Measurements from ENCODE around the gene RFX1.

The RFX1 gene

DNA sequence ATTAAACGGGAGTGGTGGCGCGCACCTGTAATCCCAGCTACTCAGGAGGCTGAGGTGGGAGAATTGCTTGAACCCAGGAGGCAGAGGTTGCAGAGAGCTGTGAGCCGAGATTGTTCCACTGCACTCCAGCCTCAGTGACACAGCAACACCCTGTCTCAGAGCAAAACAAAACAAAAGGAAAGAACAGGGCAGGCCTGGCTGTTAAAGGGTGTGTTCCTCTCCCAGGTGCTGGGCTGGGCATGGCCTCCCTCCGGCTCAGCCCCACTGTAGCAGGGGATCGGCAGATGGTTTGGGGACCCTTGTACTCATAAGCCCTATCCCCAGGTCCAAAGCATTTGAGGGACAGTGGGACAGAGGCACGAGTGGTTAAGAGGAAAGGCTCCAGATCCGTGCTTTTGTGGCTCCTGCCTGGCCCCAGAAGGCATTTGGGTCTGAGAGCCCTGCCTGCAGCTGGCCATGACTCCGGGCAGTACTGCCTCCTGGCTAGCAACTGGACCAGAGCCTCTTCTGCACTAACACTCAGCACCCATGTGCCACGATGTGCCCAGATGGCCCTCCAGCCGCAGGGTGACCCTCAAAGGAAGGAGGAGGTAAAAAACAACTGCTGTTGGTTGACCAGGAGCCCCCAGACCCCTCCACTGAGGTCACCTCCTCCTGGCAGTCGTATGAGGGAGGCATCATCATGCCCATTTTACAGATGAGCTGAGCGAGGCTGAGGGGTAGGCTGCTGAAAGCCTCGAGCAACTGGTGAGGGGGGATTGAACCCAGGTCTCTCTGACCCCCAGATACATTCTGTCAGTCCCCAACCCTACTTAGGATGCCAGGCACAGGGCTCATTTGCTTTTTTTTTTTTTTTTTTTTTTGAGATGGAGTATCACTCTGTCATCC lies 10.0 kb downstream of the RFX1 start:
- DNase-seq: no peak

DNA sequence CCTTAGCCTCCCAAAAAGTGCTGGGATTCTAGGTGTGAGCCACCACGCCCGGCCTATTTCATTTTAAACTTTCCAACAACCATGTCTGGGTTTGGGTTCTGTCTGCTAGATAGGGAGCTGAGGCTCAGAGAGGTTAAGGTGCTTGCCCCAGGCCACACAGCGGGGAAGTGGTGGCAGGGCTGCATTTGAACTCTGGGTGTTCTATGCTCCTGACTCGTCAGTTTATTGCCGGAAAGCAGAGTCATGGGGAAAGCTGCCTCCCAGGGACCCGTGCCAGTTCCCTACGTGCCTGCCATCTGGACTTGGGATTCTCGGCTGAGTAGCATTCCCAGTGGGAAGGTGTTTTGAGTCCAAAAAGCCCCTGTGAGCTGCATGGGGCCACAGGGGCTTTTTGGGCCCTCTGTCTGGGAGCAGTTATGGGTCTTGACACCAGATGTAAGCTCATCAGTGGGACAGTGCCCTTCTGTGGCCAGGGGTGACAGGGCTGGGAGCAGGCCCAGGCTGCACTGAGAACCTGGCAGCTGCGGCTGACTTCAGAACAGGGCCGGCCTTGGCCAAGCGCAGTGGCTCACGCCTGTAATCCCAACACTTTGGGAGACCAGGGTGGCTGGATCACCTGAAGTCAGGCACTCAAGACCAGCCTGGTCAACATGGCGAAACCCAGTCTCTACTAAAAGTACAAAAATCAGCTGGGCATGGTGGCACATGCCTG lies 10.9 kb downstream of the RFX1 start:
- DNase-seq: no peak

- DNase-seq: no peak
Observed at GRCh38 chr19:13993590-13994300, 12.4 kb downstream of the RFX1 start.

GRCh38 chr19:13992025-13992424 lies 14.1 kb downstream of the RFX1 start:
- no peak for DNase-seq

GRCh38 chr19:13990085-13990484 lies 16.0 kb downstream of the RFX1 start:
- no peak for DNase-seq

DNA sequence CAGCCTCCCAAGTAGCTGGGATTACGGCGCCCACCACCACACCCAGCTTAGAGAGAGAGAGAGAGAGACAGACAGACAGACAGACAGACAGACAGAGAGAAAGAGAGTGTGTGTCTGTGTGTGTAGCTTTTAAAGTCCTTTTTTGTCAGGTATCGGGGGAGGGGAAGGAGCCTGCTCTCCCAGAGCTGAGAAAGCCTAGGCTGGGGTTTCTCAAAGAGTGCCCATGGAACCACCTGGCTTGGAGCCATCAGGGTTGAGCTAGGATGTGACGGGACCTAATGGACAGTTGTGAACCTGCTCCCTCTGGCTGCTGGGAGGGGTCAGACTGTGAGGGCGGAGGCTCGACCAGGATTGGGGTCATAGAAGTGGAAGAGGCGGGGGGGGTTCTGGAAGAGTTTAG lies 16.6 kb downstream of the RFX1 start:
- DNase-seq: no peak

DNA sequence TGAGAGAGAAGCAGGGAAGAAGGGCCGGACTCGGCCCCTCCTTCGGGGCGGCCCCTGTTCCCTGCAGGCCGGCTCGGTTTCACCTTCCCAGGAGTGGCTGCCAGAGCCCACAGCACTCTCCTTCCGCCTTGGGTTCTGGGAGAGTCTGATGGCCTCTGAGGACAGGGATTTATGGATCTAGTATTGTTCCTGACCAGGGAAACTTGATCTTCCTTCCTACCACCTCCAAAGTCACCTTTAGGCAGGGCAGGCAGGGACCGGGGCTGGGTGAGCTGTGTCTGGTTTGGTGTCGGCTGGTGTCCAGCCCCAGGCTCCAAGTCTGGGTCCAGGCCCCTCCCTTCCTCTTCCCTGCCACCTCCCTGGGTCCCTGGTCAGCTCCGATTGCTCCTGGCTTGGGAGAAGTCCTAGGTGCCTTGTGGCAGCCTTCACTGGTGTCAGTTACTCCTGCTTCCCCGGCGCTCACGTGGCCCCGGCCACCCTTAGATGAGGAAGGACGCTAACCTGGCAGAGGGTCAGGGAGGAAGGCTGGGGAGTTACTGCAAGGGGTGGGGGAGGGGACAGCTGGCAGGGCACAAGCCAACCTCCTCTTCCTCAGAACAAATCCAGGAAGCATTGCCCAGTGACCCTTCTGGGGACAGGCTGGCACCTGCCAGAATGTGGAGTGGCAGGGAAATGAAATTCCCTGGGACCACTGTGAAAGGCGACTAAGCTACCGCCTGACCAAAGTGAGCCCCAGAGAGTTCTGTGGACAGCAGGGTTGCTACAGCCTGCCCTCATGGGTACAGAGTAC lies 18.8 kb downstream of the RFX1 start:
- no peak for DNase-seq

- DNase-seq: peak; percentile 99
Observed at GRCh38 chr19:13986348-13986904, 19.7 kb downstream of the RFX1 start.

GRCh38 chr19:13985771-13986347 lies 20.3 kb downstream of the RFX1 start:
- no peak for DNase-seq

- peak; percentile 72 for DNase-seq
Observed at GRCh38 chr19:13984875-13985741, 21.0 kb downstream of the RFX1 start.

DNA sequence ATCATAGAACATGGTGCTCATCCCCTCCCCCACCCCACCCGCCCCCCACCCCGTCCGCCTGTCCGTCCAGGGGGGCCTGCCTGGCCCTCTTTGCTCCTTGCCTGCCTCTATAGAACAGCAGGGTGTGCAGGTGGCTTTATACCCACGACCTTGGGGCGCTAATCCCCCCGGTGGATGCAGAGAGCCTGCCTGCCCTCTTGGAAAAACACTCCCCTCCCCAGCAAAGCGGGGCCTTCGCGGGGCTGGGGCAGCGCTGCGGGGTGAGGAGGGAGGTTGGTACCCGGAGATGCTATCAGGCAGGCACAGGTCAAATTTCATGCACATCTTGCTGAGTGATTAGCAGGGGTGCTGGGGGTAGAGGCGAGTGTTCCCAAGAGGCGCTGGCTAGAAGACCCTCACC lies 21.9 kb downstream of the RFX1 start:
- DNase-seq: no peak

GRCh38 chr19:13983213-13983889 lies 22.8 kb downstream of the RFX1 start:
- DNase-seq: peak; percentile 70

GRCh38 chr19:13982773-13983172 lies 23.3 kb downstream of the RFX1 start:
- no peak for DNase-seq

GRCh38 chr19:13981988-13982501 lies 24.1 kb downstream of the RFX1 start:
- DNase-seq: no peak

DNA sequence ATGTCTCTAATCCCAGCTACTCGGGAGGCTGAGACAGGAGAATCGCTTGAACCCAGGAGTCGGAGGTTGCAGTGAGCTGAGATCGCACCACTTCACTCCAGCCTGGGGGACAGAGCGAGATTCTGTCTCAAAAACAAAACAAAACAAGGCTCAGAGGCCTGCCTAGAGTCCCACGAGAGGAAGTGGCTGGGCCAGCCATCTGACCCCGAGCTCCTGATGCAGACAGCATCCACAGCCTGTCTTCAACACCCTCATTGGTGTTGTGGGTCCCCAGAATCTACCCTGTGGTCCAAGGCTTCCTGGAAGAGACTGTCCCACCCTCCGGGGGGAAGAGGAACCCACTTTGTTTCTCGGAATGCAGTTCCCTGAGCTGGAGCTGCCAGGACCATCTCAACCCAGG lies 24.7 kb downstream of the RFX1 start:
- DNase-seq: no peak

DNA sequence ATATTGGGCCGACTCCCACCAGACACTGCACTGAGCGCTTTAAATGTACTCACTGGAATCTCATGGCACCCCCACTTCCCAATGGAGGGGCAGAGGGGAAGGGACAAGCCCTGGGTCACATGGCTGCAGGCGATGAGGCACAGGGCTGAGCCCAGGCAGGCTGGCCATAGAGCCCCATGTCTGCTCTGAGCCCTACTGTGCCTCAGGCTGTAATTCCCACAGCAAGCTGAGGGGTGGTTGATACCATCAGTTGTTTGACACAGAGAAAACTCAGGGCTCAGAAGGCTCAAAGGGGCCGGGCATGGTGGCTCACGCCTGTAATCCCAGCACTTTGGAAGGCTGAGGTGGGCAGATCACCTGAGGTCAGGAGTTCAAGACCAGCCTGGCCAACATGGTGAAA lies 25.1 kb downstream of the RFX1 start:
- no peak for DNase-seq

DNA sequence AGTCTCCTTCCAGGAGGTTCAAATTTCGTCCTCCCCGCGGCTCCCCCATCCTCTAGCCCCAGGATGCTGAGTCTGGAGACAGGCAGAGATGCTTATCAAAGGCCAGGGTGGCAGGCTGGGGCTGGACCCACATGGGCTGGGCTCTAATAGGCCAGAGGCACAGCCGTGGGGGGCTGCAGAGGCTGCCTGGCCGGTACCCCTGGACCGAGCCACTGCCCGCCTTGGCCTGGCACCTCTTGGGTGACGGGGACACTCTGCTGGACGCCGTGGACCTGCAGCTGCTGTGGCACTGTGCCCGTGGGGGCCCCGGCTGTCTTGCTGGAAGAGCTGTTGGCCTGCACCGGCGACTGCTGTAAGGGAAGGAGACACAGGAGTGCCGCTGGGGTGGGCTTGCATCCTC lies 25.8 kb downstream of the RFX1 start:
- DNase-seq: no peak

GRCh38 chr19:13979686-13980085 lies 26.4 kb downstream of the RFX1 start:
- no peak for DNase-seq

DNA sequence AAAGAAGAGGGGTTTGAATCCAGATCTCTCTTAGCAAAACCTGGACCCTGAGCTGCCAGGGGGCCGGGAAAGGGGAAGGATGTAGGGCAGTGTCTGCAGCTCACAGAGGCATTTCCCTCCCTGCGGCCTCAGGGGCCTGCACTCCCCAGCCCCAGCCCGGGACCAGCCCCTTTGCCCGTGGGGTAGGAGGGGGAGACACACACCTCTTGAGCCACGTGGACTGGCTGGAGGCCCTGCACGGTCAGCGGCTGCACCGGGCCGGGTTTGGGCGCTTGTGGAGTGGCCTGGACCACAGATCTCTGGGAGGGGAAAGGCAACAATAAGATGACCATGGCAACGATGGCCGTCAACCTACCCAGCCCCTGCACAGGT lies 26.9 kb downstream of the RFX1 start:
- DNase-seq: no peak

Measured in activated effector memory CD4-positive, alpha-beta T cell treated with anti-CD3 and anti-CD28 coated beads, Interleukin-2, amount 50 U/mL, for 16 hours (primary cell).